Breast epithelium (tissue), 4 donors: ENCODE results near the gene FSHB. TPM values are rescaled to one million over a fixed set of nuclear protein-coding genes. Genes with fewer than 3 reads are reported as not detected.
"Not testable (repeated sequence)": the region's sequence is repeated elsewhere in the genome, so short reads cannot be mapped to it uniquely, and the experiment has no call there.

Source experiments
- DNase-seq, 2 donors: peaks; one replicate each; pipeline ENCODE4 v3.0.0-alpha.2; 2019; ENCODE audit warnings: low spot score in 2 of 2
- H3K27ac ChIP-seq, 2 donors: fragments of 200-600 bp; sonication (generic) in 1 of 2; one replicate each; pipeline ENCODE4 v1.5.1; 2016 to 2019; ENCODE audit warnings: mild to moderate bottlenecking in 1 of 2
- H3K27me3 ChIP-seq, 2 donors: fragments of 200-600 bp; sonication (generic) in 1 of 2; one replicate each; pipeline versions ENCODE4 v1.5.1 to v1.6.0; 2017 to 2019; ENCODE audit warnings: control low read depth in 1 of 2, mild to moderate bottlenecking in 1 of 2
- H3K36me3 ChIP-seq: fragments of 200-600 bp; one replicate; pipeline ENCODE4 v1.5.1; 2019
- H3K4me1 ChIP-seq, 2 donors: fragments of 200-600 bp; sonication (generic); one replicate each; pipeline ENCODE4 v1.5.1; 2016 to 2019; ENCODE audit warnings: control low read depth in 1 of 2
- H3K4me3 ChIP-seq, 3 donors: fragments of 200-600 bp; sonication (generic); 1 replicate in 2 of 3; 2 replicates in 1 of 3; pipeline ENCODE4 v1.5.1; 2016 to 2019; ENCODE audit warnings: mild to moderate bottlenecking in 3 of 3, moderate library complexity in 2 of 3
- H3K9me3 ChIP-seq, 2 donors: fragments of 200-600 bp; sonication (generic) in 1 of 2; one replicate each; pipeline ENCODE4 v1.5.1; 2016 to 2019; ENCODE audit warnings: control low read depth in 1 of 2
- CTCF ChIP-seq, 3 donors: fragments of 450-650 bp; IDR thresholded peaks; one replicate each; pipeline ENCODE4 v1.5.1; 2016 to 2017; ENCODE audit warnings: antibody characterized with exemption in 3 of 3, mild to moderate bottlenecking in 3 of 3, moderate library complexity in 3 of 3
- POLR2A ChIP-seq: fragments of 450-650 bp; IDR thresholded peaks from one replicate; pipeline ENCODE4 v1.6.1; 2016; ENCODE audit warnings: antibody characterized with exemption, mild to moderate bottlenecking, moderate library complexity
- POLR2AphosphoS5 ChIP-seq, 3 donors: sonication (generic); formaldehyde crosslinking; IDR thresholded peaks; one replicate each; pipeline ENCODE4 v1.6.1; 2017; ENCODE audit warnings: antibody characterized with exemption in 3 of 3
- intact Hi-C: fragments of 100-400 bp; cut with DNase I; formaldehyde crosslinking; loops from one replicate; pipeline ENCODE4 v1.15.1; 2023; ENCODE audit warnings: low total_unique reads
- total RNA-seq, 3 donors: library from RNA; depleted of rRNA; stranded (reverse); fragments of >200 nt; gene quantifications; one replicate each; pipeline ENCODE4 v1.1.0, GENCODE V29; 2016

Gene FSHB
- total RNA-seq, 3 donors from 2014 or later, result not detected

GRCh38 chr11:30261821-30262220, 31.0 kb downstream of the FSHB start:
- peaks cover 0 to 3% of the 10 kb centered on the region in 2 donors for H3K27me3 ChIP-seq
- DNase-seq, result no peak
- no peaks in the 10 kb centered on the region for H3K4me1 ChIP-seq
- H3K36me3 ChIP-seq, result no peaks in the 10 kb centered on the region
- H3K27ac ChIP-seq, result no peak overlapping the region
- no peak for TF ChIP-seq POLR2A
- TF ChIP-seq CTCF (IDR thresholded peaks at IDR 0.05), result no peak
- no peak for TF ChIP-seq POLR2AphosphoS5 (IDR thresholded peaks at IDR 0.05)
- intact Hi-C loops, result no loop called here
- H3K4me3 ChIP-seq, result no peak overlapping the region
- H3K9me3 ChIP-seq, result no peaks in the 10 kb centered on the region

DNA sequence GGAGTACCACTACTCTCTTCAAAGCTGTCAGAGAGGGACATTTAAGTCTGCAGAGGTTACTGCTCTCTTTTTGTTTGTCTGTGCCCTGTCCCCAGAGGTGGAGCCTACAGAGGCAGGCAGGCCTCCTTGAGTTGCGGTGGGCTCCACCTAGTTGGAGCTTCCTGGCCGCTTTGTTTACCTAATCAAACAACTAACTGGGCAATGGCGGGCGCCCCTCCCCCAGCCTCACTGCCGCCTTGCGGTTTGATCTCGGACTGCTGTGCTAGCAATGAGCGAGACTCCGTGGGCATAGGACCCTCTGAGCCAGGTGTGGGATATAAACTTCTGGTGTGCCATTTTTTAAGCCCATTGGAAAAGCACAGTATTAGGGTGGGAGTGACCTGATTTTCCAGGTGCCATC, 37.8 kb downstream of the FSHB start:
- intact Hi-C loops, H3K27me3 ChIP-seq, H3K9me3 ChIP-seq, H3K36me3 ChIP-seq, H3K4me1 ChIP-seq, DNase-seq, H3K27ac ChIP-seq, H3K4me3 ChIP-seq: not testable (repeated sequence)

GRCh38 chr11:30270671-30271070, 39.9 kb downstream of the FSHB start:
- TF ChIP-seq POLR2A (no peak), CTCF (IDR thresholded peaks at IDR 0.05) (no peak), POLR2AphosphoS5 (IDR thresholded peaks at IDR 0.05) (no peak)
- Histone ChIP-seq H3K27ac (no peak overlapping the region), H3K4me1 (no peaks in the 10 kb centered on the region), H3K9me3 (no peaks in the 10 kb centered on the region), H3K36me3 (no peaks in the 10 kb centered on the region), H3K27me3 (no peaks in the 10 kb centered on the region), H3K4me3 (no peak overlapping the region)
- intact Hi-C loops, result no loop called here
- no peak for DNase-seq

DNA sequence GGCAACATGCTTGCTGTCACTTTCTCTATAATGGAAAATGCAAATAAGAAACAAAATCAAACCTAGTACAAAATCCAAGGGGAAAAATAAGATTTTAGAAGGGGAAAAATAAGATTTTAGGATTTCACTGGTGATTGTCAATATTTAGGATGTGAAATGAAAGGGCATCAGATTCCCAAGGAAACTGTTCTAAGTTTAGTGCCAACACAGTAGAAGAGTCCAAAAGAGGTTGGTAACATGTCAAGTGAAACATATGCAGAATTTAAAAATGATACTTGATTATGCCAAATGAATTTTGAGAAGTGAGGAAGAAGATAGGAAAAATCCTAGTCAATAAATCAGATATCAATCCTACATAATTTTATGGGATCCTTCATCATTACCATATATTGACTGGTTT, 46.4 kb downstream of the FSHB start:
- DNase-seq, result no peak
- no peaks in the 10 kb centered on the region for H3K27me3 ChIP-seq
- TF ChIP-seq POLR2A (no peak), POLR2AphosphoS5 (IDR thresholded peaks at IDR 0.05) (no peak), CTCF (IDR thresholded peaks at IDR 0.05) (no peak)
- no peaks in the 10 kb centered on the region for H3K36me3 ChIP-seq
- H3K4me1 ChIP-seq, result no peaks in the 10 kb centered on the region
- no peak overlapping the region for H3K27ac ChIP-seq
- no peaks in the 10 kb centered on the region for H3K9me3 ChIP-seq
- no peak overlapping the region for H3K4me3 ChIP-seq
- intact Hi-C loops, result no loop called here

- Histone ChIP-seq H3K27me3 (no peaks in the 10 kb centered on the region), H3K4me3 (no peak overlapping the region), H3K9me3 (no peaks in the 10 kb centered on the region), H3K36me3 (no peaks in the 10 kb centered on the region), H3K27ac (no peak overlapping the region), H3K4me1 (no peaks in the 10 kb centered on the region)
- DNase-seq, result no peak
- TF ChIP-seq POLR2A, result no peak
- TF ChIP-seq POLR2AphosphoS5 (IDR thresholded peaks at IDR 0.05), result no peak
- TF ChIP-seq CTCF (IDR thresholded peaks at IDR 0.05), result no peak
- intact Hi-C loops, result no loop called here
Observed at GRCh38 chr11:30279796-30280195, 49.0 kb downstream of the FSHB start.
